GM19023 (cell line): Measurements from ENCODE around the gene CWF19L2.
"Not testable (repeated sequence)": the region's sequence is repeated elsewhere in the genome, so short reads cannot be mapped to it uniquely, and the experiment has no call there.

Source experiments
- ATAC-seq: cut with Tn5 transposase; IDR thresholded peaks from one replicate; pipeline ENCODE4 v1.9.1; 2021; ENCODE audit warnings: mild to moderate bottlenecking, moderate library complexity; ENCODE audit not compliant: unreplicated experiment

CWF19L2 gene

GRCh38 chr11:107457558-107458271, at the start of gene CWF19L2:
Gene CWF19L2 (minus strand): TSS chr11:107457825. CDS start chr11:107457816, 9 bp downstream.
- peak; percentile 97 for ATAC-seq

- no peak for ATAC-seq
These were observed 48.1 kb upstream of the CWF19L2 start for GRCh38 chr11:107505647-107506225.

- ATAC-seq = no peak
These were observed 47.4 kb upstream of the CWF19L2 start for GRCh38 chr11:107504981-107505380.

- ATAC-seq = no peak
These were observed 44.1 kb upstream of the CWF19L2 start for GRCh38 chr11:107501713-107502112.

- not testable (repeated sequence) for ATAC-seq
These were observed 39.7 kb upstream of the CWF19L2 start for GRCh38 chr11:107497371-107497770.

GRCh38 chr11:107496011-107496410, 38.4 kb upstream of the CWF19L2 start:
- no peak for ATAC-seq

- ATAC-seq = no peak
These were observed 36.4 kb upstream of the CWF19L2 start for GRCh38 chr11:107494055-107494454.

GRCh38 chr11:107493117-107493516, 35.5 kb upstream of the CWF19L2 start:
- ATAC-seq = no peak

GRCh38 chr11:107490836-107491235, 33.2 kb upstream of the CWF19L2 start:
- ATAC-seq = no peak

- ATAC-seq = no peak
These were observed 24.6 kb upstream of the CWF19L2 start for GRCh38 chr11:107482234-107482633.

GRCh38 chr11:107478922-107479321, 21.3 kb upstream of the CWF19L2 start:
- ATAC-seq = no peak

GRCh38 chr11:107477820-107478219, 20.2 kb upstream of the CWF19L2 start:
- no peak for ATAC-seq

- ATAC-seq = no peak
These were observed 16.2 kb upstream of the CWF19L2 start for GRCh38 chr11:107473792-107474191.

- no peak for ATAC-seq
These were observed 15.3 kb upstream of the CWF19L2 start for GRCh38 chr11:107472966-107473365.

GRCh38 chr11:107468596-107468995, 11.0 kb upstream of the CWF19L2 start:
- no peak for ATAC-seq

- no peak for ATAC-seq
These were observed 10.1 kb upstream of the CWF19L2 start for GRCh38 chr11:107467696-107468095.

GRCh38 chr11:107466275-107466866, 8.7 kb upstream of the CWF19L2 start:
- not testable (repeated sequence) for ATAC-seq

GRCh38 chr11:107457205-107457557, 444 bp downstream of the CWF19L2 start:
- ATAC-seq = peak; percentile 40

- ATAC-seq = no peak
These were observed 3.9 kb downstream of the CWF19L2 start for GRCh38 chr11:107453594-107454286.

- ATAC-seq = no peak
These were observed 10.7 kb downstream of the CWF19L2 start for GRCh38 chr11:107446822-107447431.

- no peak for ATAC-seq
These were observed 14.9 kb downstream of the CWF19L2 start for GRCh38 chr11:107442715-107443215.
